VCaP (cell line): Measurements from ENCODE around the gene SLC22A4.

Experiments used
- H3K27ac ChIP-seq: fragments of 450-650 bp; 2 replicates; pipeline ENCODE4 v1.5.1; 2017
- CTCF ChIP-seq: fragments of 450-650 bp; conservative IDR thresholded peaks from 2 replicates; pipeline ENCODE4 v1.5.1; 2017; ENCODE audit warnings: mild to moderate bottlenecking, moderate library complexity

Gene SLC22A4

GRCh38 chr5:132254321-132254977 lies 39.7 kb upstream of the SLC22A4 start:
- no peak for TF ChIP-seq CTCF
- no peak overlapping the region for H3K27ac ChIP-seq

DNA sequence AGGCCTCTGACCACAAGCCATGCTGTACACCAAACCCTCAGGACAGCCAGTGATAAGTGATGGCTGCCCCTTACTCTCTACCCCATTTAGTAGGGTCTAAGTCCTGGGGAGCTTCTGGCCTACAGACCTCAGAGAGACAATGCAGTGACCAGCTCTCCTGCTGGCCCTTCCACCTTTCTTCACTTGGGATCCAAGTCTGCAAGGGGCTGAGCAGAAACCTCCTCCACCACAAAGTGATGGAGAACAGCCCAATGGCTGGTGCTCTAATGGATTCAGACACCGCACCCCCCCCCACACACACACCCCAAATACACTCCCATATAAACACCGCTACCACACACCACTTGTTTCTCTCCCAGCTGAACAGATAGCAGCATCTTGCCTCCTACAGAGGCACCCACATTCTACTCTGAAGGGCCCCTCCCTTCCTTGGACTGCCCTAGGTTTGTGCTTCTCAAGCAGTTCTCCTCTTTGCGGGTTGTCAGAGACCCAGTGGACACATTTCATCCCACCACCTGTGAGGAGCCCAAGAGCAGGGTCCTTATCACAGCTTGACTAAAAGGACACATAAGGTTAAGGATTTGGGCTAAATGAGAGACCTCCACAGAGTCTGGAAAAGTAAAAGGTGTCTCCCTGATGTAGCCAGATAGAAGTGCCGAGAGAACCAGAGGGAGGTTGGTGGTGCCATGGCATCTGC lies 38.0 kb upstream of the SLC22A4 start:
- TF ChIP-seq CTCF = no peak
- H3K27ac ChIP-seq = no peak overlapping the region

DNA sequence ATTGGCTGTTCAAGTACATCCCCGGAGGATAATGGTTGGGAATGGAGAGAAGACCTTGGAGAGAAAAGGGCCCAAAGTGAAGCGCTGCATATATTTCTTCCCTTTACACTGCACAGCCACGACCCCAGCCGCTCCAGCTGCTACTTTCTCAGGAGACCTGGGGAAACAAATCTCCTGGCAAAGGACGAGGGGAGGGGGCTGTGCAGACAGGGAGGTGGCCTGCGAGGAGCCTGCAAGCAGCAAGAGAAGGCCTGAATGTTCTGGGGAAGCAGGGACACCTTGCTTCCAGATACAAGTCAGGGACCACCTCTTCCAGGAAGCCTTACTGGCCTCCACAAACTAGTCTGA lies 37.4 kb upstream of the SLC22A4 start:
- no peak overlapping the region for H3K27ac ChIP-seq
- TF ChIP-seq CTCF = no peak

- H3K27ac ChIP-seq = no peak within 1 kb of the TSS; the same call in 1 of the 2 replicates
- no peak for TF ChIP-seq CTCF
Observed at GRCh38 chr5:132257131-132258101, 36.8 kb upstream of the SLC22A4 start, which contains the start of gene PDLIM4. Gene PDLIM4, plus strand, starts transcription at chr5:132257696. Its CDS starts 39 bp downstream, at chr5:132257735.

- TF ChIP-seq CTCF = no peak
- no peak overlapping the region for H3K27ac ChIP-seq
Observed at GRCh38 chr5:132258102-132259068, 35.8 kb upstream of the SLC22A4 start.

GRCh38 chr5:132259069-132259851 lies 34.9 kb upstream of the SLC22A4 start:
- no peak for TF ChIP-seq CTCF
- no peak overlapping the region for H3K27ac ChIP-seq
